ENCODE results near the gene TAP1. TPM values are rescaled to one million over a fixed set of nuclear protein-coding genes. Genes with fewer than 3 reads are reported as not detected.

TAP1 gene
- total RNA-seq, 1 experiment from 2014 or later, result 23.1 TPM

DNA sequence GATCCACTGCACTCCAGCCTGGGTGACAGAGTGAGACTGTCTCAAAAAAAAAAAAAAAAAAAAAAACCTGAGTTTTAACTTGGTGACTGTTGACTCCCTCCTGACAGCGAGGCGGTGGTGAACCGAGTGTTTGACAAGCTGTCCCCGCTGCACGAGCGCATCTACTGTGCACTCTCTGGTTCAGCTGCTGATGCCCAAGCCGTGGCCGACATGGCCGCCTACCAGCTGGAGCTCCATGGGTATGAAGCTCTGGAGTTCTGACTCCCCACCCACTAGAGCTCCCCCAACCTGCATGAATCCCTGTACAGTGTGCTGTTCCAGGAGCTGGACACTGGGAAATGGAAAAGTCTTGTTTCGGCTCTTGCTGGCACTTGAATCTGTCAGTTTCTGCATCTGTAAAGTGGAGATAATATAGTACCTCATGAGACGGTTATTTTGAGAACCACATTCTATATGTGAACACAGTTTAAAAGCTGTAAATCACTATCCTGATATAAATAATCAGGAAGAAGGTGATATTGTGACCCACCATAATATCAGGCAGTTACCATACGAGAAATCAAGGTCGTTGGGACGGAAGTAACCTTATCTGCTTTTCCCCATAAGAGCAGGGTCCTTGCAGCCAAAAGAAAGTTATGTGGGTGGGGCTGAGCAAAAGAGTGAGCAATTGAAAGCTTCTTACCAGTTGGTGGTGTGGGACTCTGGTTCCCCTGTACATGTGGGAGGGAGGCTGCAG is 3.8 kb upstream of the TAP1 start:
- no peak for DNase-seq
- BruUV-seq (replicated peaks), result no TSS peak

DNA sequence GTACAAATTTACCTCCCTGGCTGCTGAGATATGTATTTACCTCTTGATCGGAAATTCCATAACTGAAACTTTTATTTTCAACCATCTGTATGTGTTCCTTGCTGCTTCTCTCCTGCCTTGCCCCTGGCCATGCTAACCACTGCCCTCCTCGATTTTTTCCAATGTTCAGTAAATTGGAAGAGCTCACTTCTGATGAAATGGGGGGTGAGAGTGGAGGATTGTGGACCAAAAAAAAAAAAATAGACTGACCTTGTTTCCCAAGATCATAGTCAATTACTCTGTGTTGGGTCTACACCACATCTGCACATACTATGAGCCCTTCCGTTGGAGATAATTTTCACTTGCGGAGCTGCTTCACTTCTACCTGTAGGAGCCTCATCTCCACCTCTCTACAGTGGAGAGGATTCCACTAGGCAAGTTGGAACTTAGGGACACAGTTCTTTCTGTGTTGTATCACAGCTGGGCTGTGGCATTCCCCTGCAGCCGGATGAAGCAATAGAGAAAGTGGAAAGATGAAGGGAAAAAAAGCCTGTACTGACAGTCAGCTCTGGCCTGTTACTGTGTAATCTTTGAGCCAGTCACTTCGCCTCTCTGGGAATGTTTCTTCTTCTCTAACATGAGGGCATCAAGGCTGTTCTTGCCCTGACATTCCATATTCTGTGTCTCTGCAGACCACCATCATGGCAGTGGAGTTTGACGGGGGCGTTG is 2.1 kb upstream of the TAP1 start:
- H4K20me1 ChIP-seq (ENCODE audit: insufficient read depth), result no peaks in the 10 kb centered on the region
- H2AFZ ChIP-seq, result no peak overlapping the region
- no peaks in the 10 kb centered on the region for H3K27me3 ChIP-seq (ENCODE audit: insufficient read depth, low read depth)
- H3K4me2 ChIP-seq, result no peak overlapping the region
- intact Hi-C loops (cut with micrococcal nuclease; ENCODE audit: unreplicated experiment), result no loop called here
- H3K9me3 ChIP-seq (ENCODE audit: insufficient read depth, low read depth), result no peaks in the 10 kb centered on the region
- DNase-seq, result no peak
- no peaks in the 10 kb centered on the region for H3K36me3 ChIP-seq (ENCODE audit: low read depth)
- no peaks in the 10 kb centered on the region for H3K9me2 ChIP-seq (ENCODE audit: insufficient read depth)
- TF ChIP-seq, protein P1, sequence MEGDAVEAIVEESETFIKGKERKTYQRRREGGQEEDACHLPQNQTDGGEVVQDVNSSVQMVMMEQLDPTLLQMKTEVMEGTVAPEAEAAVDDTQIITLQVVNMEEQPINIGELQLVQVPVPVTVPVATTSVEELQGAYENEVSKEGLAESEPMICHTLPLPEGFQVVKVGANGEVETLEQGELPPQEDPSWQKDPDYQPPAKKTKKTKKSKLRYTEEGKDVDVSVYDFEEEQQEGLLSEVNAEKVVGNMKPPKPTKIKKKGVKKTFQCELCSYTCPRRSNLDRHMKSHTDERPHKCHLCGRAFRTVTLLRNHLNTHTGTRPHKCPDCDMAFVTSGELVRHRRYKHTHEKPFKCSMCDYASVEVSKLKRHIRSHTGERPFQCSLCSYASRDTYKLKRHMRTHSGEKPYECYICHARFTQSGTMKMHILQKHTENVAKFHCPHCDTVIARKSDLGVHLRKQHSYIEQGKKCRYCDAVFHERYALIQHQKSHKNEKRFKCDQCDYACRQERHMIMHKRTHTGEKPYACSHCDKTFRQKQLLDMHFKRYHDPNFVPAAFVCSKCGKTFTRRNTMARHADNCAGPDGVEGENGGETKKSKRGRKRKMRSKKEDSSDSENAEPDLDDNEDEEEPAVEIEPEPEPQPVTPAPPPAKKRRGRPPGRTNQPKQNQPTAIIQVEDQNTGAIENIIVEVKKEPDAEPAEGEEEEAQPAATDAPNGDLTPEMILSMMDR (conservative IDR thresholded peaks at IDR 0.05), result no peak
- no peak for TF ChIP-seq EZH2 (IDR thresholded peaks at IDR 0.05; ENCODE audit: low read depth)
- H3F3A ChIP-seq (ENCODE audit: insufficient read depth, low read depth), result 0 out of 2 replicates have a peak, but pooled peaks cover under 1% of the 10 kb centered on the region
- ChIA-PET POLR2A (ENCODE audit: unreplicated experiment) (interaction anchor here (0.6 kb wide), 1 partner anchor 660 kb away, joined by 6 read pairs; no protein-coding TSS in a partner anchor), CTCF (interaction anchor here (0.6 to 1.5 kb wide), 5 partner anchors 11 to 468 kb away, joined by 3 to 13 read pairs (median 3); partner anchors contain the start of genes PSMB8 and TAP2)
- no peak overlapping the region for H3K4me3 ChIP-seq
- H3K79me2 ChIP-seq (ENCODE audit: low read depth), result no peaks in the 10 kb centered on the region
- H3K27ac ChIP-seq, result no peak overlapping the region
- no TSS peak for BruUV-seq (replicated peaks)
- H3K4me1 ChIP-seq (replicated peaks; ENCODE audit: insufficient read depth), result peaks cover 10% of the 10 kb centered on the region

More for the DNA sequence above, 3.8 kb upstream of the TAP1 start:
- no peak overlapping the region for H3K4me2 ChIP-seq
- ChIA-PET POLR2A (ENCODE audit: unreplicated experiment) (no interaction called here), CTCF (interaction anchor here (1.2 kb wide), 1 partner anchor 19 kb away, joined by 5 read pairs; the partner anchor contains the start of gene TAP2)
- TF ChIP-seq, protein P1 (conservative IDR thresholded peaks at IDR 0.05), result no peak
- TF ChIP-seq EZH2 (IDR thresholded peaks at IDR 0.05; ENCODE audit: low read depth), result no peak
- peaks cover 23% of the 10 kb centered on the region for H3K4me1 ChIP-seq (replicated peaks; ENCODE audit: insufficient read depth)
- peaks cover 15% of the 10 kb centered on the region; the same call in 1 of the 2 replicates for H3F3A ChIP-seq (ENCODE audit: insufficient read depth, low read depth)
- H4K20me1 ChIP-seq (ENCODE audit: insufficient read depth), result no peaks in the 10 kb centered on the region
- no peaks in the 10 kb centered on the region for H3K9me3 ChIP-seq (ENCODE audit: insufficient read depth, low read depth)
- no peak overlapping the region for H2AFZ ChIP-seq
- no peaks in the 10 kb centered on the region for H3K36me3 ChIP-seq (ENCODE audit: low read depth)
- no peaks in the 10 kb centered on the region for H3K9me2 ChIP-seq (ENCODE audit: insufficient read depth)
- intact Hi-C loops (cut with micrococcal nuclease; ENCODE audit: unreplicated experiment), result no loop called here
- no peak overlapping the region for H3K4me3 ChIP-seq
- H3K27ac ChIP-seq, result no peak overlapping the region
- no peaks in the 10 kb centered on the region for H3K79me2 ChIP-seq (ENCODE audit: low read depth)
- no peaks in the 10 kb centered on the region for H3K27me3 ChIP-seq (ENCODE audit: insufficient read depth, low read depth)

DNA sequence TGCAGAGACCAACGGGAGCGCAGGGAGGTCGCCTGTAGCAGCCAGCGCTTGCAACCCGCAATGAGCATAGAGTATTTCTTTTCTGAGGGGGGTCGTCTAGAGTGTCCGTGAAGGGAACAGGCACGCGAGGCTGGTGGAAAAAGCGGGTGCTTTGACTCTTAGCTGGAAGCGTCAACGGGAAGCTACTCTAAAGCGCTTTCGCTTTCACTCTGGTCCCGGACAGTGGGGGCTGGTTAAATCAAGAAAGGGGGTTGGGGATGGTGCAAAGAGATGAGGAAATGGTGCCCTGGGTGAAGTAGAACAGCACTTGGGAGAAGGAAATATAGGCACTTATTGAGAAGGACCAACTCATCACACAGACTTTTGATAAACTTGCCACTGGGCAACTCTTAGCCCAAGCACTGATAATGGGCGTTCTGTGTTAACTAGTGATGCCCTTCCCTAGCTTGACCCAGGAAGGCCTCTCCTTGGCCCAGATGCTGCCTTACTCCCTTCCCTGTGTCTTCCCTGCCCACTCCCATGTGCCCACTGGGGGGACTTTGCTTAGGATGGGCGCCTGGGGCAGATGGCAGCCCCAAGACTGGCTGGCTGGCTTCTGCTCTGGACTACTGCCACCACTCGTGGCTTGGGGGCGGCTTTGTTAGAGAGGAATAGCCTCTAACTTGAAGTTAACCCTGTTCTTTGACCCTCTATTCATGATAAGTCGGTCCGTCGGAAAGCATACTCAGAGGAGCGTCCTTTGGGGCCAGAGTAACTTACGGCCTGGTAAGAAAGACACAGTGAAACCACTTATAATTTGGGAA is 1.1 kb upstream of the TAP1 start:
- TSS peak; percentile 33 for BruUV-seq (replicated peaks)
- intact Hi-C loops (cut with micrococcal nuclease; ENCODE audit: unreplicated experiment), result no loop called here
- Histone ChIP-seq H2AFZ (peak overlapping the region; percentile 90), H3K4me1 (replicated peaks; ENCODE audit: insufficient read depth) (peaks cover 8% of the 10 kb centered on the region), H3K79me2 (ENCODE audit: low read depth) (no peaks in the 10 kb centered on the region), H3K9me3 (ENCODE audit: insufficient read depth, low read depth) (no peaks in the 10 kb centered on the region), H3K27ac (no peak overlapping the region), H3K4me3 (peak overlapping the region; percentile 87), H3K4me2 (peak overlapping the region; percentile 89), H3K27me3 (ENCODE audit: insufficient read depth, low read depth) (no peaks in the 10 kb centered on the region), H3F3A (ENCODE audit: insufficient read depth, low read depth) (no peaks in the 10 kb centered on the region), H3K36me3 (ENCODE audit: low read depth) (no peaks in the 10 kb centered on the region), H4K20me1 (ENCODE audit: insufficient read depth) (no peaks in the 10 kb centered on the region), H3K9me2 (ENCODE audit: insufficient read depth) (no peaks in the 10 kb centered on the region)
- DNase-seq, result no peak
- ChIA-PET POLR2A (ENCODE audit: unreplicated experiment) (interaction anchor here (0.5 to 0.7 kb wide), 3 partner anchors 10 to 119 kb away, joined by 3 read pairs; partner anchors contain the start of gene TAP2), CTCF (interaction anchor here (0.6 to 1.5 kb wide), 4 partner anchors 14 to 467 kb away, joined by 3 to 12 read pairs (median 4); partner anchors contain the start of gene TAP2)
- no peak for TF ChIP-seq EZH2 (IDR thresholded peaks at IDR 0.05; ENCODE audit: low read depth)
- TF ChIP-seq, protein P1 (conservative IDR thresholded peaks at IDR 0.05), result no peak

Measured in PC-9 (cell line).